Common myeloid progenitor, CD34-positive (primary cell): ENCODE data around the gene WDSUB1.

ENCODE experiments used
- CTCF ChIA-PET: fragments of 350-600 bp; sonication (Branson Sonifier 250); formaldehyde crosslinking; loops from one replicate; lab custom pipeline; 2021; ENCODE audit warnings: antibody characterized with exemption; lab: Charles Lee
- POLR2A ChIA-PET: fragments of 350-600 bp; sonication (Branson Sonifier 250); formaldehyde crosslinking; loops from one replicate; lab custom pipeline; 2021; ENCODE audit warnings: antibody characterized with exemption; lab: Charles Lee
- DNase-seq, 3 donors: peaks; one replicate each; pipeline versions ENCODE4 v3.0.0 to v3.0.0-alpha.2; 2013
- H3K27ac ChIP-seq, 2 experiments: 1 replicate in 1 of 2; 2 replicates in 1 of 2; pipeline ENCODE4 v1.7.0; 2013; ENCODE audit warnings: inconsistent platforms in 2 of 2, low read length in 2 of 2, mild to moderate bottlenecking in 2 of 2, low read depth in 1 of 2, moderate library complexity in 1 of 2; ENCODE audit not compliant: severe bottlenecking in 2 of 2, insufficient read depth in 1 of 2, poor library complexity in 1 of 2
- H3K27me3 ChIP-seq, 5 experiments: replicated peaks in 2 of 5; 1 replicate in 3 of 5; 2 replicates in 2 of 5; pipeline versions ENCODE4 v1.6.1 to v1.7.0; 2013; ENCODE audit warnings: low read length in 4 of 5, mild to moderate bottlenecking in 2 of 5, moderate library complexity in 2 of 5, inconsistent platforms in 1 of 5; ENCODE audit not compliant: insufficient read depth in 5 of 5, control insufficient read depth in 4 of 5
- H3K36me3 ChIP-seq, 4 experiments: 1 replicate in 2 of 4; 2 replicates in 2 of 4; pipeline versions ENCODE4 v1.6.1 to v1.7.0; 2013; ENCODE audit warnings: low read length in 3 of 4, control low read depth in 1 of 4, mild to moderate bottlenecking in 1 of 4; ENCODE audit not compliant: control insufficient read depth in 4 of 4, insufficient read depth in 4 of 4
- H3K4me1 ChIP-seq, 4 experiments: 1 replicate in 3 of 4; 2 replicates in 1 of 4; pipeline versions ENCODE4 v1.6.1 to v1.7.1; 2013; ENCODE audit warnings: low read length in 3 of 4, mild to moderate bottlenecking in 3 of 4, control low read depth in 1 of 4, inconsistent platforms in 1 of 4, moderate library complexity in 1 of 4; ENCODE audit not compliant: control insufficient read depth in 4 of 4, insufficient read depth in 4 of 4; ENCODE audit errors: control extremely low read depth in 1 of 4
- H3K4me3 ChIP-seq, 7 experiments: 1 replicate in 4 of 7; 2 replicates in 3 of 7; pipeline versions ENCODE4 v1.5.1 to v1.7.0; 2013; ENCODE audit warnings: mild to moderate bottlenecking in 7 of 7, low read length in 6 of 7, moderate library complexity in 6 of 7, inconsistent platforms in 2 of 7, low read depth in 2 of 7, control low read depth in 1 of 7; ENCODE audit not compliant: insufficient read depth in 4 of 7, control insufficient read depth in 1 of 7; ENCODE audit errors: extremely low read depth in 1 of 7
- H3K9me3 ChIP-seq, 5 experiments: 1 replicate in 4 of 5; 2 replicates in 1 of 5; pipeline versions ENCODE4 v1.6.1 to v1.7.1; 2013; ENCODE audit warnings: low read length in 4 of 5, mild to moderate bottlenecking in 2 of 5, inconsistent platforms in 1 of 5, low read depth in 1 of 5, moderate library complexity in 1 of 5; ENCODE audit not compliant: control insufficient read depth in 4 of 5, insufficient read depth in 2 of 5; ENCODE audit errors: control extremely low read depth in 1 of 5
- WGBS: methylation state at CpG from one replicate; pipeline ENCODE4 v1.1.5; 2013; ENCODE audit not compliant: insufficient coverage; 5-methylcytosine and 5-hydroxymethylcytosine counted together

Gene WDSUB1

GRCh38 chr2:159298967-159299366 is 12.5 kb upstream of the WDSUB1 start:
- CTCF ChIA-PET = no interaction called here
- Histone ChIP-seq H3K36me3 (no peaks in the 10 kb centered on the region), H3K9me3 (peaks cover 0 to under 1% (median 0%) of the 10 kb centered on the region in 5 experiments), H3K4me1 (no peaks in the 10 kb centered on the region), H3K27me3 (no peaks in the 10 kb centered on the region), H3K4me3 (no peak overlapping the region), H3K27ac (no peak overlapping the region)
- POLR2A ChIA-PET = no interaction called here
- no peak for DNase-seq

- Histone ChIP-seq H3K27me3 (no peaks in the 10 kb centered on the region), H3K36me3 (no peaks in the 10 kb centered on the region), H3K27ac (no peak overlapping the region), H3K9me3 (no peaks in the 10 kb centered on the region), H3K4me3 (no peak overlapping the region), H3K4me1 (peaks cover 0 to 1% (median 0%) of the 10 kb centered on the region in 4 experiments)
- ChIA-PET CTCF (interaction anchor here (1.0 kb wide), 1 partner anchor 20 kb away, joined by 3 read pairs; no protein-coding TSS in a partner anchor), POLR2A (no interaction called here)
- peak in 1 of 3 donors; percentile 8 for DNase-seq
- 100% methylated on average over 3 of the region's 5 CpGs for WGBS
These were observed 10.7 kb upstream of the WDSUB1 start for GRCh38 chr2:159297042-159297707.

DNA sequence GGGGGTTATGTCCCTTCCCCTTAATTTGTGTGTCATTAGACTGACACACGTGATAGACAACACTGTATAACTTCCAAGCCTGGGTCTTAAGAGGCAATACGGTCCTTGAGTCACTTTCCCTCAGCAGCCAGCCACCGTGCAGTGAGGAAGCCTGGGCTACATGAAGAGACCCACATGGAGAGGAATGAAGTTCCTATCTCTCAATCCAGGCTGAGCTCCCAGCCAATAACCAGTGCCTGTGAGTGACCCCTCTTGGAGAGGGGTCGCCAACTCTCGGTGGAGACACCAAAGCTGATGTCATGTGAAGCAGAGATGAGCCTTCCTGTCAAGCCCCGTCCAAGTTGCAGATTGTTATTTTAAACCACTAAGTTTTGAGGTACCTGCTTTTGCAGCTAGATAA is 5.7 kb upstream of the WDSUB1 start:
- no peak for DNase-seq
- 88% methylated on average over 6 of the region's 6 CpGs for WGBS
- Histone ChIP-seq H3K27ac (no peak overlapping the region), H3K4me3 (no peak overlapping the region), H3K4me1 (peaks cover 4 to 21% (median 11%) of the 10 kb centered on the region in 4 experiments), H3K9me3 (no peaks in the 10 kb centered on the region), H3K27me3 (no peaks in the 10 kb centered on the region), H3K36me3 (no peaks in the 10 kb centered on the region)
- ChIA-PET CTCF (no interaction called here), POLR2A (no interaction called here)

DNA sequence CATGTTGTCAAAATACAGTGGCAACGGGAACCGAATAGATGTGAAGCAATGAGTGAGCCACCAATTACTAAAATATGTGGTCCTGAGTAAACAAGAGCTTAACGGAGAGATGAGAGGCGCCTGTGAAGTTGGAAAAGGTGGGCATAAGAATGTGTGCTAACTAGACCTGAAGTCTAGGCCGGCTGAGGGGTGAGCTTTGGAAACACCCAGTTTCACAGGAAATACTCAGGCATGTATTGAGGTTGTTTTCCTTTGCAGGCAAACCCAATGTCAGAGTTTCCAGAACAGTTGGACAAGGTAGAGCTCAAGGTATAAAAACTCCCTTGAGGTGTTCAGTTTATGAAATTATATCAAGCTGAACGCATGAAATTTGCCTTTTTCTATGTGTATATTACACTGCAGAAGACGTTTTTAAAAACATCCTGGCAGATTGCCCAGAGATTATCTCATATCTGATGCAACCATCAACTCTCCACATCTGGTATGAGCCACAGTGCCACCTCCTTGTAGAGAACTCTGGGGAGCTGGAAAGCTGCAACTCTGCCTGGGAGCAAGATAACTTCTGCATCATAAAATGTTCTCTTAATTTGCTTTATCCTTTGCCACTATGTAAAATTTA is 3.9 kb upstream of the WDSUB1 start:
- H3K4me3 ChIP-seq = peak overlapping the region in 1 of 7 experiments; percentile 17
- POLR2A ChIA-PET = interaction anchor here (1.4 kb wide), 1 partner anchor 42 kb away, joined by 5 read pairs; no protein-coding TSS in a partner anchor
- H3K9me3 ChIP-seq = no peaks in the 10 kb centered on the region
- WGBS = 64% methylated on average over 4 of the region's 7 CpGs
- peak; percentile 78 to 89 (median 87) for DNase-seq
- no peaks in the 10 kb centered on the region for H3K27me3 ChIP-seq
- H3K27ac ChIP-seq = peak overlapping the region in 1 of 2 experiments; percentile 6
- CTCF ChIA-PET = interaction anchor here (1.2 to 1.3 kb wide), 3 partner anchors 10 to 41 kb away, joined by 3 to 5 read pairs (median 5); no protein-coding TSS in a partner anchor
- no peaks in the 10 kb centered on the region for H3K36me3 ChIP-seq
- H3K4me1 ChIP-seq = peaks cover 8 to 32% (median 21%) of the 10 kb centered on the region in 4 experiments

DNA sequence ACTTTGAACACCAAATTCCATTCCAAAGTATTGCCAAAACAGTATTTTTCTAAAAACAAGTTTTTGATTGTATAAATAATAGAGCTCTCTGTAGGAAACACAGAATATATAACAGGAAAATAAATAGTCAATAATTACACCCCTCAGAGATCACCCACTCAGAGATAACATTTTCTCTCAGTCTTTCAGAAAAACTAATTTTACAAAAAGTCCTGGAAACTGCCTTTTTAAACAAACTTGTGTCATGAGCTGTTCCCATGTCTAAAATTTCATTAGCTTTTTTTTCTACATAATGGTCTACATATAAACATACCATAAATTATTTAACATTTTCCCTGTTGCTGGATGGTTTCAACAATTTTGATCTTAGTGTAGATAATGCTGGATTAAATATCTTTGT is 1.2 kb upstream of the WDSUB1 start:
- Histone ChIP-seq H3K4me1 (peaks cover 8 to 39% (median 24%) of the 10 kb centered on the region in 4 experiments), H3K4me3 (no peak overlapping the region), H3K36me3 (peaks cover 0 to 2% (median 0%) of the 10 kb centered on the region in 4 experiments), H3K27ac (peak overlapping the region in 1 of 2 experiments; percentile 82), H3K9me3 (no peaks in the 10 kb centered on the region), H3K27me3 (no peaks in the 10 kb centered on the region)
- no peak for DNase-seq
- CTCF ChIA-PET = interaction anchor here (0.7 to 1.1 kb wide), 3 partner anchors 8 to 154 kb away, joined by 3 read pairs; no protein-coding TSS in a partner anchor
- POLR2A ChIA-PET = interaction anchor here (1.3 kb wide), 1 partner anchor 38 kb away, joined by 5 read pairs; no protein-coding TSS in a partner anchor

- ChIA-PET CTCF (interaction anchor here (0.7 to 1.7 kb wide), 5 partner anchors 9 to 153 kb away, joined by 3 to 7 read pairs (median 3); no protein-coding TSS in a partner anchor), POLR2A (interaction anchor here (1.3 kb wide), 1 partner anchor 37 kb away, joined by 5 read pairs; no protein-coding TSS in a partner anchor)
- Histone ChIP-seq H3K36me3 (peaks cover 0 to 5% (median 0%) of the 10 kb centered on the region in 4 experiments), H3K27ac (peak overlapping the region; percentile 64 to 84), H3K4me1 (peaks cover 8 to 36% (median 24%) of the 10 kb centered on the region in 4 experiments), H3K27me3 (no peaks in the 10 kb centered on the region), H3K4me3 (peak overlapping the region; percentile 27 to 94 (median 85)), H3K9me3 (no peaks in the 10 kb centered on the region)
- 1% methylated on average over 44 of the region's 50 CpGs for WGBS
- peak; percentile 94 to 96 (median 95) for DNase-seq
These were observed 372 bp upstream of the WDSUB1 start for GRCh38 chr2:159286709-159287441.
